Liver (tissue), 3 donors: ENCODE data around the gene OR1E2.

Source experiments
- EGR1 ChIP-seq, 2 donors: IDR thresholded peaks; 2 replicates each; pipeline ENCODE4 v1.6.1; 2016 to 2018; ENCODE audit warnings: antibody characterized with exemption in 2 of 2, low read depth in 2 of 2
- MAX ChIP-seq: IDR thresholded peaks from 2 replicates; pipeline ENCODE4 v1.6.1; 2016; ENCODE audit warnings: antibody characterized with exemption
- RAD21 ChIP-seq, 2 donors: IDR thresholded peaks; 2 replicates each; pipeline ENCODE4 v1.6.1; 2016; ENCODE audit warnings: antibody characterized with exemption in 2 of 2, mild to moderate bottlenecking in 2 of 2
- RXRA ChIP-seq, 2 donors: IDR thresholded peaks; 2 replicates each; pipeline ENCODE4 v1.6.1; 2017 to 2018; ENCODE audit warnings: antibody characterized with exemption in 2 of 2, mild to moderate bottlenecking in 1 of 2
- TAF1 ChIP-seq: conservative IDR thresholded peaks from 2 replicates; pipeline ENCODE4 v1.6.1; 2016; ENCODE audit warnings: antibody characterized with exemption, mild to moderate bottlenecking
- YY1 ChIP-seq: IDR thresholded peaks from 2 replicates; pipeline ENCODE4 v1.6.1; 2016; ENCODE audit warnings: antibody characterized with exemption, mild to moderate bottlenecking
- TF ChIP-seq, protein P1 (sequence below): fragments of 150-350 bp; IDR thresholded peaks from 2 replicates; pipeline ENCODE4 v1.5.1; 2017; ENCODE audit warnings: improper control_type of control experiment, low read depth, low read length; ENCODE audit not compliant: missing input control
- donor health status: healthy.
- donor health status: healthy.

DNA sequence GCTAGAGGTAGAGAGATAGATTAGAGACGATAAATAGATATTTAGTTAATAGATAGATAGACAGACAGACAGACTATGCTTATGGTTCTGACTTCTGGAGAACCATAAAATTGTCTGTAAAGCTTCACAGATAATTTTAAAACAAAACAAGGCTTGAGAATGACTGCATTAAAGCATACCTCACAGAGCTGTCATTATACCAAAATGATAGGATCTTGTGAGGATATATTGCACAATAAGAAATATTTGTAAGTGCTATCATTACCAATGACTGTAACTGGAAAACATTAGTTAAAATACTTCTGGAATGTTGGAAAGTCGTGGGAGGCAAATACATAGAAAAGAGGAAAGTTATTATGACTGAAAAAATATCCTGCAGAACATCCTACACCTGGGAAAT is 31.9 kb downstream of the OR1E2 start:
- TF ChIP-seq, protein P1, sequence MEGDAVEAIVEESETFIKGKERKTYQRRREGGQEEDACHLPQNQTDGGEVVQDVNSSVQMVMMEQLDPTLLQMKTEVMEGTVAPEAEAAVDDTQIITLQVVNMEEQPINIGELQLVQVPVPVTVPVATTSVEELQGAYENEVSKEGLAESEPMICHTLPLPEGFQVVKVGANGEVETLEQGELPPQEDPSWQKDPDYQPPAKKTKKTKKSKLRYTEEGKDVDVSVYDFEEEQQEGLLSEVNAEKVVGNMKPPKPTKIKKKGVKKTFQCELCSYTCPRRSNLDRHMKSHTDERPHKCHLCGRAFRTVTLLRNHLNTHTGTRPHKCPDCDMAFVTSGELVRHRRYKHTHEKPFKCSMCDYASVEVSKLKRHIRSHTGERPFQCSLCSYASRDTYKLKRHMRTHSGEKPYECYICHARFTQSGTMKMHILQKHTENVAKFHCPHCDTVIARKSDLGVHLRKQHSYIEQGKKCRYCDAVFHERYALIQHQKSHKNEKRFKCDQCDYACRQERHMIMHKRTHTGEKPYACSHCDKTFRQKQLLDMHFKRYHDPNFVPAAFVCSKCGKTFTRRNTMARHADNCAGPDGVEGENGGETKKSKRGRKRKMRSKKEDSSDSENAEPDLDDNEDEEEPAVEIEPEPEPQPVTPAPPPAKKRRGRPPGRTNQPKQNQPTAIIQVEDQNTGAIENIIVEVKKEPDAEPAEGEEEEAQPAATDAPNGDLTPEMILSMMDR, result no peak
- TF ChIP-seq TAF1 (no peak), RAD21 (IDR thresholded peaks at IDR 0.05) (no peak), MAX (no peak), EGR1 (IDR thresholded peaks at IDR 0.05; ENCODE audit: low read depth in 2 of 2) (no peak), YY1 (no peak), RXRA (IDR thresholded peaks at IDR 0.05) (no peak)
